Central memory CD8-positive, alpha-beta T cell (primary cell): ENCODE results near the gene CFAP43.

Source experiments
- ATAC-seq: fragments of 150-1000 bp; cut with Tn5 transposase; replicated peaks from 2 replicates; pipeline ENCODE4 v1.10.0; 2022; ENCODE audit warnings: mild to moderate bottlenecking, moderate FRiP score, moderate number of reproducible peaks; ENCODE audit not compliant: poor library complexity, severe bottlenecking; ENCODE audit errors: extremely low read depth
- DNase-seq, 2 donors: peaks; one replicate each; pipeline ENCODE4 v3.0.0; 2021; ENCODE audit warnings: low spot score in 2 of 2
- H3K27ac Mint-ChIP-seq: one replicate; pipeline ENCODE4 v1.8.0; 2022; ENCODE audit warnings: low read depth, mild to moderate bottlenecking, moderate library complexity, mixed read lengths
- H3K27me3 Mint-ChIP-seq: one replicate; pipeline ENCODE4 v1.8.0; 2022; ENCODE audit warnings: mixed read lengths
- H3K36me3 Mint-ChIP-seq: one replicate; pipeline ENCODE4 v1.8.0; 2022; ENCODE audit warnings: mild to moderate bottlenecking, moderate library complexity, mixed read lengths; ENCODE audit not compliant: insufficient read depth
- H3K4me1 Mint-ChIP-seq: one replicate; pipeline ENCODE4 v1.8.0; 2022; ENCODE audit warnings: mixed read lengths
- H3K4me3 Mint-ChIP-seq: one replicate; pipeline ENCODE4 v1.8.0; 2022; ENCODE audit warnings: mild to moderate bottlenecking, moderate library complexity, mixed read lengths
- H3K9me3 Mint-ChIP-seq: one replicate; pipeline ENCODE4 v1.8.0; 2022; ENCODE audit warnings: mixed read lengths

Gene CFAP43

GRCh38 chr10:104089621-104090020 lies 142.5 kb downstream of the CFAP43 start:
- DNase-seq, result no peak
- Mint-ChIP-seq H3K27ac (no peak overlapping the region), H3K9me3 (no peaks in the 10 kb centered on the region), H3K4me3 (no peak overlapping the region), H3K27me3 (no peaks in the 10 kb centered on the region), H3K4me1 (no peaks in the 10 kb centered on the region), H3K36me3 (no peaks in the 10 kb centered on the region)
- no peak for ATAC-seq

DNA sequence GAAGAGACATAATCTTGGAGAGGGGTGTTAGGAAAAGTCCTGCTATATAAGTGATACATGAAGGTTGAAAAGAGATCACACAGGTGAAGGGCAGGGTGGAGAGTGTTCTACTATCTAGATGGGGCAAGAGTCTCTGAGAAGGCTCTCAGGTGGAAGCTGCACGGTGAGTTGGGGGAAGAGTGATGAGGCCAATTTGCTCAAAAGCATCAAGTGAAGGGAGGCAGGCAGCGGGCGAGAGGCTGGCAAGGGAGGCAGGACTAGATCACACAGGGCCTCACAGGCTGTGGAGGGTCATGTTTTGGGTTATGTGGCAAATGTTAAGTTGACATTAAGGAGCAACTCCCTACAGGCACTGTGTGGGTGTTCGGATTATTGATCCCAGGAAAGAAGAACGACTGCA lies 143.9 kb downstream of the CFAP43 start:
- no peaks in the 10 kb centered on the region for H3K36me3 Mint-ChIP-seq
- no peak overlapping the region for H3K4me3 Mint-ChIP-seq
- ATAC-seq (no peak), DNase-seq (no peak)
- H3K4me1 Mint-ChIP-seq, result no peaks in the 10 kb centered on the region
- no peaks in the 10 kb centered on the region for H3K9me3 Mint-ChIP-seq
- no peaks in the 10 kb centered on the region for H3K27me3 Mint-ChIP-seq
- no peak overlapping the region for H3K27ac Mint-ChIP-seq

- Mint-ChIP-seq H3K9me3 (no peaks in the 10 kb centered on the region), H3K27ac (no peak within 1 kb of the TSS), H3K36me3 (no peaks in the 10 kb centered on the region), H3K4me1 (no peaks in the 10 kb centered on the region), H3K27me3 (no peaks in the 10 kb centered on the region), H3K4me3 (no peak within 1 kb of the TSS)
- no peak for ATAC-seq
- DNase-seq, result no peak
These were observed 146.3 kb downstream of the CFAP43 start, which contains the start of gene COL17A1 for GRCh38 chr10:104085801-104086400. TSS of gene COL17A1 (minus strand) at chr10:104085880. CDS start at chr10:104080673, 5,207 bp downstream.

DNA sequence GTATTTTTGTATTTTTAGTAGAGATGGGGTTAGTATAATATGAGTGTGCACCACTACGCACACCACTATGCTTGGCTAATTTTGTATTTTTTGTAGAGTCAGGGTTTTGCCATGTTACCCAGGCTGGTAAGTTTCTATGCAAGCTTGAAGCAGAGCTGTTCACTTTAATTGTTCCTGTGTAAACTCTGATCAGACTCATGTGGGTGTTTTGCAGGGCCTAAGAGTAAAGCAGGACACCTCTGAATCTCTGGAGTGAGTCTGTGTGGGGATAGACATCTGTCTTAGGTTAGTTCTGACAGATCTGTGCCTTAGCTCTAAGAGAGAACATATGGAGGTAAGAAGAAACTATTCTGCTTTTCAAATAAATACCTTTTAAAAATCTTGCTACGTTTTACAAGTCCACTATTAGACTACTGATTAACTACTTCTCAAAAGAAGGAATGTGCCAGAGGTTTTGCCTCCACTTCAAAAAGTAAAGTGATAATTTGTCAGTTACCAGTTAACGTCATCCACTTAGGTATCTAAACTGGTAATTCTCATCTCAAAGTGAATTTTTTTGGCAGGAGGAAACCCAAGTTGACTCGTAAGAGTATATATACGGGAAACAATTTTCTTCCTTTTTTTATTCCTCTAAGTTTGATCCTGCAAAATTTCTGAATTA lies 147.6 kb downstream of the CFAP43 start:
- Mint-ChIP-seq H3K27ac (no peak overlapping the region), H3K36me3 (no peaks in the 10 kb centered on the region), H3K9me3 (no peaks in the 10 kb centered on the region), H3K4me3 (no peak overlapping the region), H3K4me1 (no peaks in the 10 kb centered on the region), H3K27me3 (no peaks in the 10 kb centered on the region)
- no peak for ATAC-seq
- no peak for DNase-seq

DNA sequence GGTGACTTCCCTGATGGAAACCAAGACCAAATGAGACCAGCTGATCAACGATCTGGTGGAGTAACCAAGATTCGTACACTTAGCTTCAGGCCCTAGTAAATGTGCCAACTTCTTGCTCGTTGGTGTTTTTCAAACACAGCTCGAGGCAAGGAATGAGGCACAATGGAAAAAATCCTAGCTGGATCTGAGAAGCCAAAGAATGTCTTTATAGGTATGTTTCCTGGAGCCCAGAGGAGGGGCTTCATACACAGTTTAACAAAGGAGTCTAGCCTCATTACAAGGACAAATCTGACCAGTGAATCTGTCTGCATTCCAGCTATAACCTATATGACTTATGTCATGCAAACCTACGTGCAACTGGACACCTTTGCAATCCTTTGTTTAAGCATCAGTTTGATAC lies 150.2 kb downstream of the CFAP43 start:
- DNase-seq (no peak), ATAC-seq (no peak)
- Mint-ChIP-seq H3K27me3 (no peaks in the 10 kb centered on the region), H3K4me1 (no peaks in the 10 kb centered on the region), H3K9me3 (no peaks in the 10 kb centered on the region), H3K27ac (no peak overlapping the region), H3K4me3 (no peak overlapping the region), H3K36me3 (no peaks in the 10 kb centered on the region)

DNA sequence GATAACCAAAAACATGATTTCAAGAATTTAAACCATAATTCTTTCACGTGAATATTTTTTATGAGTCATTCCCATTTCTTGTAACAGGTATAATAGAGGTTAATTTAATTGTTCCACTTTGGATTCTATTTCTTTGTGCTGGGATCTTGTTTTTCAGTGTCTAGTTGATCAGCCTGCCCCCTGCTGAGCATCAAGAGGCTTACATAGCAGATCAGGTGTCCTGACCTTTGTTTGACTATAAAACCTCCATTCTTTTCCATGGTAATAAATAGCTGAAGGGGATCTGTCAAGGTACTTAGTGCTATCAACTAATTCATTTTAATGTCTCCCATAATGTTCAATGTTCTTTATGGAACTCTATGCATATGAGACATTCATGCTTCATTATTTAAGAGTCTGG lies 151.4 kb downstream of the CFAP43 start:
- H3K9me3 Mint-ChIP-seq, result no peaks in the 10 kb centered on the region
- DNase-seq, result no peak
- no peaks in the 10 kb centered on the region for H3K4me1 Mint-ChIP-seq
- H3K36me3 Mint-ChIP-seq, result no peaks in the 10 kb centered on the region
- H3K27ac Mint-ChIP-seq, result no peak overlapping the region
- no peak overlapping the region for H3K4me3 Mint-ChIP-seq
- no peak for ATAC-seq
- no peaks in the 10 kb centered on the region for H3K27me3 Mint-ChIP-seq
